Skeletal muscle tissue (tissue), 4 donors: Measurements from ENCODE around the gene FKBP6. TPM values are rescaled to one million over a fixed set of nuclear protein-coding genes. Genes with fewer than 3 reads are reported as not detected.

Experiments used
- H3K27ac ChIP-seq: one replicate; pipeline ENCODE4 v1.7.0; 2013; ENCODE audit warnings: mild to moderate bottlenecking, low read depth, low read length, inconsistent platforms
- H3K27me3 ChIP-seq, 3 donors: one replicate each; pipeline ENCODE4 v1.7.0; 2013; ENCODE audit warnings: low read length in 3 of 3; ENCODE audit not compliant: control insufficient read depth in 3 of 3, insufficient read depth in 3 of 3
- H3K36me3 ChIP-seq, 3 donors: one replicate each; pipeline ENCODE4 v1.7.0; 2013; ENCODE audit warnings: low read length in 3 of 3; ENCODE audit not compliant: control insufficient read depth in 3 of 3, insufficient read depth in 3 of 3
- H3K4me1 ChIP-seq, 3 donors: one replicate each; pipeline ENCODE4 v1.7.0; 2013; ENCODE audit warnings: low read length in 3 of 3, mild to moderate bottlenecking in 3 of 3; ENCODE audit not compliant: control insufficient read depth in 3 of 3, insufficient read depth in 3 of 3
- H3K4me3 ChIP-seq, 3 donors: one replicate each; pipeline ENCODE4 v1.7.0; 2013; ENCODE audit warnings: low read length in 3 of 3
- H3K9ac ChIP-seq, 3 donors: one replicate each; pipeline ENCODE4 v1.7.0; 2013; ENCODE audit warnings: low read length in 3 of 3, mild to moderate bottlenecking in 3 of 3, moderate library complexity in 2 of 3, low read depth in 1 of 3
- H3K9me3 ChIP-seq, 3 donors: one replicate each; pipeline ENCODE4 v1.7.0; 2013; ENCODE audit warnings: low read length in 3 of 3; ENCODE audit not compliant: control insufficient read depth in 3 of 3
- total RNA-seq: library from RNA; depleted of rRNA; stranded (reverse); fragments of >200 nt; gene quantifications from one replicate; pipeline ENCODE4 v1.2.3, GENCODE V29; 2014
- donor health status: Osteomylitis.

Gene FKBP6
- total RNA-seq, 1 donor from 2014 or later: under 0.01 TPM

- Histone ChIP-seq H3K36me3 (no peaks in the 10 kb centered on the region), H3K9me3 (no peaks in the 10 kb centered on the region), H3K27ac (no peak overlapping the region), H3K4me1 (peaks cover 3 to 4% (median 4%) of the 10 kb centered on the region in 3 donors), H3K27me3 (no peaks in the 10 kb centered on the region), H3K4me3 (no peak overlapping the region), H3K9ac (no peak overlapping the region)
Observed at GRCh38 chr7:73341877-73342276, 13.9 kb downstream of the FKBP6 start.

- no peaks in the 10 kb centered on the region for H3K27me3 ChIP-seq
- H3K27ac ChIP-seq: no peak overlapping the region
- peak overlapping the region; percentile 27 to 54 (median 35) for H3K4me3 ChIP-seq
Observed at GRCh38 chr7:73342645-73343044, 14.7 kb downstream of the FKBP6 start.

GRCh38 chr7:73343671-73344380 is 15.9 kb downstream of the FKBP6 start:
- Histone ChIP-seq H3K9me3 (no peaks in the 10 kb centered on the region), H3K4me1 (peaks cover 3 to 4% (median 4%) of the 10 kb centered on the region in 3 donors), H3K4me3 (no peak overlapping the region), H3K27me3 (no peaks in the 10 kb centered on the region), H3K27ac (no peak overlapping the region), H3K9ac (no peak overlapping the region), H3K36me3 (no peaks in the 10 kb centered on the region)

More at GRCh38 chr7:73342645-73343044, 14.7 kb downstream of the FKBP6 start:
- Histone ChIP-seq H3K9me3 (no peaks in the 10 kb centered on the region), H3K9ac (peak overlapping the region in 1 of 3 donors; percentile 69), H3K36me3 (no peaks in the 10 kb centered on the region), H3K4me1 (peaks cover 3 to 4% (median 4%) of the 10 kb centered on the region in 3 donors)

GRCh38 chr7:73345538-73345937 is 17.6 kb downstream of the FKBP6 start:
- Histone ChIP-seq H3K27ac (no peak overlapping the region), H3K9ac (no peak overlapping the region), H3K27me3 (no peaks in the 10 kb centered on the region), H3K4me3 (no peak overlapping the region), H3K4me1 (peaks cover 6 to 10% (median 9%) of the 10 kb centered on the region in 3 donors), H3K9me3 (no peaks in the 10 kb centered on the region), H3K36me3 (no peaks in the 10 kb centered on the region)

GRCh38 chr7:73345951-73346350 is 18.0 kb downstream of the FKBP6 start:
- H3K36me3 ChIP-seq: no peaks in the 10 kb centered on the region
- no peaks in the 10 kb centered on the region for H3K27me3 ChIP-seq
- H3K27ac ChIP-seq: no peak overlapping the region
- no peak overlapping the region for H3K4me3 ChIP-seq
- no peaks in the 10 kb centered on the region for H3K9me3 ChIP-seq
- peaks cover 8 to 11% (median 10%) of the 10 kb centered on the region in 3 donors for H3K4me1 ChIP-seq
- H3K9ac ChIP-seq: no peak overlapping the region

GRCh38 chr7:73349763-73350162 is 21.8 kb downstream of the FKBP6 start:
- no peaks in the 10 kb centered on the region for H3K36me3 ChIP-seq
- H3K27ac ChIP-seq: no peak overlapping the region
- no peaks in the 10 kb centered on the region for H3K9me3 ChIP-seq
- H3K9ac ChIP-seq: no peak overlapping the region
- H3K4me3 ChIP-seq: no peak overlapping the region
- H3K27me3 ChIP-seq: no peaks in the 10 kb centered on the region
- H3K4me1 ChIP-seq: peaks cover 6 to 9% (median 8%) of the 10 kb centered on the region in 3 donors

GRCh38 chr7:73350306-73351068 is 22.5 kb downstream of the FKBP6 start:
- H3K4me3 ChIP-seq: no peak overlapping the region
- H3K27me3 ChIP-seq: no peaks in the 10 kb centered on the region
- peak overlapping the region; percentile 43 for H3K27ac ChIP-seq
- H3K9ac ChIP-seq: peak overlapping the region in 1 of 3 donors; percentile 27
- H3K36me3 ChIP-seq: no peaks in the 10 kb centered on the region
- H3K9me3 ChIP-seq: no peaks in the 10 kb centered on the region
- peaks cover 6 to 9% (median 8%) of the 10 kb centered on the region in 3 donors for H3K4me1 ChIP-seq

- peaks cover 6 to 9% (median 8%) of the 10 kb centered on the region in 3 donors for H3K4me1 ChIP-seq
- no peak overlapping the region for H3K27ac ChIP-seq
- H3K4me3 ChIP-seq: no peak overlapping the region
- no peaks in the 10 kb centered on the region for H3K27me3 ChIP-seq
- no peak overlapping the region for H3K9ac ChIP-seq
- no peaks in the 10 kb centered on the region for H3K9me3 ChIP-seq
- no peaks in the 10 kb centered on the region for H3K36me3 ChIP-seq
Observed at GRCh38 chr7:73351447-73352167, 23.6 kb downstream of the FKBP6 start.

- no peaks in the 10 kb centered on the region for H3K9me3 ChIP-seq
- no peak overlapping the region for H3K4me3 ChIP-seq
- no peak overlapping the region for H3K9ac ChIP-seq
- no peak overlapping the region for H3K27ac ChIP-seq
- no peaks in the 10 kb centered on the region for H3K36me3 ChIP-seq
- peaks cover 7 to 13% (median 12%) of the 10 kb centered on the region in 3 donors for H3K4me1 ChIP-seq
- H3K27me3 ChIP-seq: no peaks in the 10 kb centered on the region
Observed at GRCh38 chr7:73352784-73353183, 24.8 kb downstream of the FKBP6 start.
